Measurements from ENCODE around the gene ACSF3. TPM values are rescaled to one million over a fixed set of nuclear protein-coding genes. Genes with fewer than 3 reads are reported as not detected.

ACSF3 gene
- total RNA-seq, 2 donors from 2014 or later: 34.8 to 35.5 TPM

DNA sequence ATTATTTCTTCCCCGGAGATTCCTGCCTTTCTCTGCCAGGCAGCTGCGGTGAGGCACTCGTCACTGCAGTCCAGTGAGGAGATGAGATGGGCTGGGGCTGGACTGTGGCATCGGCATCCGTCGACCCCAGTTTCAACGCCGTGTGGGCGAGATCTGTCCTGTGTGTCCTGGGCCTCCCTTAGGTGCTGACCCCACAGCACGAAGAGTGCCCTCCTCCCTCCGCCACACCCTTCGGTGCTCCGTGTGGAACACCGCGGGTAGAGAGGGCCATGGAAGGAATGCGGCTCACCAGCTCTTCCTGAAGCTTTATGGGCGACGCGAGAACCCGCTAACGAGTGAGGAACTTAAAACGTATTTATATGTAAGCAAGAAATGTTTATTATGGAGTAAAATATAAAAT lies 17.6 kb downstream of the ACSF3 start:
- Histone ChIP-seq H3K36me3 (ENCODE audit: control insufficient read depth, insufficient read depth, low read length) (peaks cover 58% of the 10 kb centered on the region), H3K4me3 (ENCODE audit: low read length) (no peak overlapping the region), H3K27me3 (ENCODE audit: control insufficient read depth, insufficient read depth, low read length, poor library complexity, severe bottlenecking) (no peaks in the 10 kb centered on the region), H3K27ac (ENCODE audit: low read depth, low read length) (no peak overlapping the region), H3K4me1 (ENCODE audit: control insufficient read depth, insufficient read depth, low read length) (peaks cover 10% of the 10 kb centered on the region), H3K9ac (ENCODE audit: extremely low read depth, low read length, poor library complexity, severe bottlenecking) (no peak overlapping the region), H3K9me3 (ENCODE audit: control insufficient read depth, low read length) (no peaks in the 10 kb centered on the region)
- Mint-ChIP-seq H3K9me3 (no peaks in the 10 kb centered on the region), H3K27ac (no peak overlapping the region), H3K27me3 (ENCODE audit: insufficient read depth) (no peaks in the 10 kb centered on the region), H3K4me3 (no peak overlapping the region), H3K4me1 (no peaks in the 10 kb centered on the region), H3K36me3 (ENCODE audit: low read depth) (peaks cover 46% of the 10 kb centered on the region)
- no peak for DNase-seq
- 91 to 96% methylated on average over 16 to 19 of the region's 22 CpGs for WGBS, 2 experiments (ENCODE audit: insufficient coverage in 1 of 2, insufficient read length in 1 of 2)
- TF ChIP-seq, protein P1, sequence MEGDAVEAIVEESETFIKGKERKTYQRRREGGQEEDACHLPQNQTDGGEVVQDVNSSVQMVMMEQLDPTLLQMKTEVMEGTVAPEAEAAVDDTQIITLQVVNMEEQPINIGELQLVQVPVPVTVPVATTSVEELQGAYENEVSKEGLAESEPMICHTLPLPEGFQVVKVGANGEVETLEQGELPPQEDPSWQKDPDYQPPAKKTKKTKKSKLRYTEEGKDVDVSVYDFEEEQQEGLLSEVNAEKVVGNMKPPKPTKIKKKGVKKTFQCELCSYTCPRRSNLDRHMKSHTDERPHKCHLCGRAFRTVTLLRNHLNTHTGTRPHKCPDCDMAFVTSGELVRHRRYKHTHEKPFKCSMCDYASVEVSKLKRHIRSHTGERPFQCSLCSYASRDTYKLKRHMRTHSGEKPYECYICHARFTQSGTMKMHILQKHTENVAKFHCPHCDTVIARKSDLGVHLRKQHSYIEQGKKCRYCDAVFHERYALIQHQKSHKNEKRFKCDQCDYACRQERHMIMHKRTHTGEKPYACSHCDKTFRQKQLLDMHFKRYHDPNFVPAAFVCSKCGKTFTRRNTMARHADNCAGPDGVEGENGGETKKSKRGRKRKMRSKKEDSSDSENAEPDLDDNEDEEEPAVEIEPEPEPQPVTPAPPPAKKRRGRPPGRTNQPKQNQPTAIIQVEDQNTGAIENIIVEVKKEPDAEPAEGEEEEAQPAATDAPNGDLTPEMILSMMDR (conservative IDR thresholded peaks at IDR 0.05): no peak

DNA sequence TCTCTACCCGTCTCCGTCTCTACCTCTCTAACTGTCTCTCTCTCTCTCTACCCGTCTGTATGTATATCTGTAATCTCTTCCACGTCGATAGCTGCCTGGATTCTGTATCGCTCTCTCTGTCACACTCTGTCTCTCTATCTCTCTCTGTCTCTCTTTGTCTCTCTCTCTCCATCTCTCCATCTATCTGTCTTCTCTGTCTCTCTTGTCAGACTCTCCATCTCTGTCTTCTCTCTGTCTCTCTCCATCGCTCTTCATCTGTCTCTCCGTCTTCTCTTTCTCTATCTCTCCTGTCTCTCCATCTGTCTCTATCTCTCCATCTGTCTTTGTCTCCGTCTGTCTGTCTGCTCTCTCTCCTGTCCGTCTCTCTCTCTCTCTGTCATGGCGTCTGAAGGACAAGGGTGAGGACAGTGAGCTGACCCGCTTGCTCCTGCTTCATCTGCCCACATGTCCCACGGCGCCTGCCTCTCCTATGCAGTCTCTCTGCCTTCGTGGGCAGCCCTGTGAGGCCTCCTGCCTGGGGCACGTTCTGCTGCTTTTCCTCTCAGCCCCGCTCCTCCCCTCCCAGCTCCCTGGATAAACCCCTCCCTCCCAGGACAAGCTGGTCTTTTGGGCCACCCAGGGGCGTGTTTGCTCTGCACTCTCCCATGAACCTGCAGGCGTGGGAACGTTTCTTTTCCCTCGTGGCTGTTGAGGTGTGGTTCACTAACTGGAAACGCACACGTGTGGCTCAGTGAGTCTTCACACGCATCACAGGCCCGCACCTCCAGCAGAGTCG lies 18.9 kb downstream of the ACSF3 start:
- H3K36me3 ChIP-seq (ENCODE audit: control insufficient read depth, insufficient read depth, low read length): peaks cover 60% of the 10 kb centered on the region
- no peak overlapping the region for H3K27ac ChIP-seq (ENCODE audit: low read depth, low read length)
- no peak overlapping the region for H3K4me3 Mint-ChIP-seq
- no peaks in the 10 kb centered on the region for H3K27me3 ChIP-seq (ENCODE audit: control insufficient read depth, insufficient read depth, low read length, poor library complexity, severe bottlenecking)
- TF ChIP-seq, protein P1 (conservative IDR thresholded peaks at IDR 0.05): no peak
- no peak overlapping the region for H3K27ac Mint-ChIP-seq
- H3K9me3 ChIP-seq (ENCODE audit: control insufficient read depth, low read length): no peaks in the 10 kb centered on the region
- no peaks in the 10 kb centered on the region for H3K9me3 Mint-ChIP-seq
- no peaks in the 10 kb centered on the region for H3K4me1 Mint-ChIP-seq
- H3K4me1 ChIP-seq (ENCODE audit: control insufficient read depth, insufficient read depth, low read length): peaks cover 10% of the 10 kb centered on the region
- WGBS, 2 experiments (ENCODE audit: insufficient coverage in 1 of 2, insufficient read length in 1 of 2): 94 to 97% methylated on average over 25 to 26 of the region's 26 CpGs
- DNase-seq: no peak
- H3K9ac ChIP-seq (ENCODE audit: extremely low read depth, low read length, poor library complexity, severe bottlenecking): no peak overlapping the region
- H3K4me3 ChIP-seq (ENCODE audit: low read length): no peak overlapping the region
- H3K27me3 Mint-ChIP-seq (ENCODE audit: insufficient read depth): no peaks in the 10 kb centered on the region
- peaks cover 46% of the 10 kb centered on the region for H3K36me3 Mint-ChIP-seq (ENCODE audit: low read depth)

DNA sequence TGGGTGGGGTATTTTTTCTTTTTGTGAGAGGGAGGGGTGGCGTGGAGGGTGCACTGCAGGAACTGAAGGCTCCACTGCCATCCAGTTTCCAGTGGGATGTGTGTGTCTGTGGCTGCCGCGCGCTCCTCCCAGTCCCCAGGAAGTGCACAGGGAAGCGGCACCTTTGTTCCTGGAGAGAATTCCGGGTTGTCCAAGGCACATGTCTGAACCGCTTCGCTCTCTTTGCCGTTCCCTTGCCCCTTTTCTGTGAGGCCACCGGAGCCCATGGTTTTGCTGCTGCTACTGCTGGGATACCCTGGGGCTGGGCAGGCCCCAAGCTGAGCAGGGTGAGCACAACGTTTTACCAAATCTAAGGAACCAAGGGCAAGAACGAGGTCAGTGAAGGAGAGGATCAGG lies 19.5 kb downstream of the ACSF3 start:
- Histone ChIP-seq H3K27me3 (ENCODE audit: control insufficient read depth, insufficient read depth, low read length, poor library complexity, severe bottlenecking) (no peaks in the 10 kb centered on the region), H3K9ac (ENCODE audit: extremely low read depth, low read length, poor library complexity, severe bottlenecking) (no peak overlapping the region), H3K4me3 (ENCODE audit: low read length) (no peak overlapping the region), H3K4me1 (ENCODE audit: control insufficient read depth, insufficient read depth, low read length) (peaks cover 10% of the 10 kb centered on the region), H3K36me3 (ENCODE audit: control insufficient read depth, insufficient read depth, low read length) (peaks cover 60% of the 10 kb centered on the region), H3K27ac (ENCODE audit: low read depth, low read length) (peak overlapping the region; percentile 53), H3K9me3 (ENCODE audit: control insufficient read depth, low read length) (no peaks in the 10 kb centered on the region)
- TF ChIP-seq, protein P1 (conservative IDR thresholded peaks at IDR 0.05): no peak
- H3K9me3 Mint-ChIP-seq: no peaks in the 10 kb centered on the region
- no peak overlapping the region for H3K4me3 Mint-ChIP-seq
- H3K27ac Mint-ChIP-seq: no peak overlapping the region
- no peaks in the 10 kb centered on the region for H3K27me3 Mint-ChIP-seq (ENCODE audit: insufficient read depth)
- peaks cover 45% of the 10 kb centered on the region for H3K36me3 Mint-ChIP-seq (ENCODE audit: low read depth)
- 97 to 98% methylated on average over 7 to 12 of the region's 12 CpGs for WGBS, 2 experiments (ENCODE audit: insufficient coverage in 1 of 2, insufficient read length in 1 of 2)
- no peaks in the 10 kb centered on the region for H3K4me1 Mint-ChIP-seq
- DNase-seq: no peak
